A673 (cell line): ENCODE data around the gene POLN. TPM values are rescaled to one million over a fixed set of nuclear protein-coding genes. Genes with fewer than 3 reads are reported as not detected.

Experiments used
- BruUV-seq: library from RNA; stranded (reverse); fragments of 400-500 nt; replicated peaks from 2 replicates; lab custom pipeline; 2021; lab: Mats Ljungman, UMichigan
- CTCF ChIA-PET: fragments of 300-600 bp; sonication (Branson Sonifier 250); formaldehyde crosslinking; loops from one replicate; lab custom pipeline; 2022; ENCODE audit warnings: antibody characterized with exemption; lab: Charles Lee
- POLR2A ChIA-PET: fragments of 300-600 bp; sonication (Branson Sonifier 250); formaldehyde crosslinking; loops from one replicate; lab custom pipeline; 2022; ENCODE audit warnings: antibody characterized with exemption; ENCODE audit not compliant: low non-redundant PET; lab: Charles Lee
- DNase-seq: peaks from one replicate; pipeline ENCODE4 v3.0.0-alpha.2; 2015; ENCODE audit warnings: low spot score
- H3K27ac ChIP-seq: fragments of 200-600 bp; sonication (generic); 2 replicates; pipeline ENCODE4 v1.5.1; 2016; ENCODE audit warnings: mixed run types, low read depth, mild to moderate bottlenecking, mixed read lengths, antibody characterized with exemption, low read length; ENCODE audit not compliant: poor library complexity, severe bottlenecking
- H3K27me3 ChIP-seq: fragments of 200-600 bp; sonication (generic); replicated peaks from 2 replicates; pipeline ENCODE4 v1.6.1; 2017; ENCODE audit warnings: mixed run types, low read depth, mild to moderate bottlenecking, mixed read lengths, antibody characterized with exemption, low read length; ENCODE audit not compliant: insufficient read depth, poor library complexity
- H3K36me3 ChIP-seq: fragments of 200-600 bp; sonication (generic); 2 replicates; pipeline ENCODE4 v1.6.1; 2016; ENCODE audit warnings: mixed run types, mild to moderate bottlenecking, mixed read lengths, antibody characterized with exemption, low read length; ENCODE audit not compliant: insufficient read depth, poor library complexity, severe bottlenecking
- H3K4me1 ChIP-seq: fragments of 200-600 bp; sonication (generic); 2 replicates; pipeline ENCODE4 v1.6.1; 2017; ENCODE audit warnings: mixed run types, mild to moderate bottlenecking, mixed read lengths, antibody characterized with exemption, low read length; ENCODE audit not compliant: insufficient read depth, poor library complexity, severe bottlenecking
- H3K4me3 ChIP-seq: fragments of 200-600 bp; sonication (generic); 2 replicates; pipeline ENCODE4 v1.5.1; 2016; ENCODE audit warnings: low read depth, mixed run types, mild to moderate bottlenecking, mixed read lengths, low read length; ENCODE audit not compliant: poor library complexity, severe bottlenecking
- H3K9me3 ChIP-seq: fragments of 200-600 bp; sonication (generic); 2 replicates; pipeline ENCODE4 v1.6.1; 2016; ENCODE audit warnings: mixed run types, low read depth, mild to moderate bottlenecking, mixed read lengths, antibody characterized with exemption, low read length; ENCODE audit not compliant: poor library complexity, severe bottlenecking
- CTCF ChIP-seq: fragments of 300-800, 200-600 bp; sonication (generic); conservative IDR thresholded peaks from 2 replicates; pipeline ENCODE4 v1.5.1; 2017; ENCODE audit warnings: low read depth, mild to moderate bottlenecking, antibody characterized with exemption, low read length, moderate library complexity, mixed read lengths
- EZH2 ChIP-seq: fragments of 200-600 bp; sonication (generic); IDR thresholded peaks from 2 replicates; pipeline ENCODE4 v1.6.1; 2017; ENCODE audit warnings: borderline replicate concordance, low read depth, mild to moderate bottlenecking, mixed read lengths, antibody characterized with exemption, low read length; ENCODE audit not compliant: poor library complexity, severe bottlenecking
- intact Hi-C: fragments of 100-400 bp; cut with micrococcal nuclease; formaldehyde crosslinking; loops from one replicate; pipeline ENCODE4 v1.10.0; 2022; ENCODE audit not compliant: unreplicated experiment
- total RNA-seq: library from RNA; stranded (reverse); gene quantifications from 2 replicates; pipeline ENCODE4 v1.2.3, GENCODE V29; 2021

Gene POLN
- total RNA-seq, 1 experiment from 2014 or later: 4.0 TPM

GRCh38 chr4:2258091-2259035 is 16.4 kb upstream of the POLN start:
- Histone ChIP-seq H3K27ac (no peak overlapping the region), H3K9me3 (no peaks in the 10 kb centered on the region), H3K27me3 (no peaks in the 10 kb centered on the region), H3K4me3 (no peak overlapping the region), H3K36me3 (no peaks in the 10 kb centered on the region), H3K4me1 (peaks cover 20% of the 10 kb centered on the region)
- intact Hi-C loops: no loop called here
- BruUV-seq: no TSS peak
- ChIA-PET POLR2A (no interaction called here), CTCF (no interaction called here)
- DNase-seq: no peak
- TF ChIP-seq EZH2 (no peak), CTCF (no peak)

GRCh38 chr4:2257361-2258081 is 15.6 kb upstream of the POLN start:
- Histone ChIP-seq H3K27ac (no peak overlapping the region), H3K4me3 (no peak overlapping the region), H3K36me3 (no peaks in the 10 kb centered on the region), H3K4me1 (peaks cover 20% of the 10 kb centered on the region), H3K27me3 (no peaks in the 10 kb centered on the region), H3K9me3 (no peaks in the 10 kb centered on the region)
- CTCF ChIA-PET: no interaction called here
- TF ChIP-seq EZH2 (no peak), CTCF (no peak)
- BruUV-seq: no TSS peak
- intact Hi-C loops: no loop called here
- POLR2A ChIA-PET: no interaction called here
- no peak for DNase-seq

GRCh38 chr4:2256781-2257191 is 14.9 kb upstream of the POLN start:
- Histone ChIP-seq H3K4me1 (peaks cover 20% of the 10 kb centered on the region), H3K27ac (no peak overlapping the region), H3K27me3 (no peaks in the 10 kb centered on the region), H3K4me3 (no peak overlapping the region), H3K36me3 (no peaks in the 10 kb centered on the region), H3K9me3 (no peaks in the 10 kb centered on the region)
- no TSS peak for BruUV-seq
- TF ChIP-seq EZH2 (no peak), CTCF (no peak)
- POLR2A ChIA-PET: no interaction called here
- CTCF ChIA-PET: no interaction called here
- intact Hi-C loops: no loop called here
- DNase-seq: no peak
